Posterior cingulate gyrus (tissue), 11 donors: ENCODE data around the gene NBEAL2.

ENCODE experiments used
- DNase-seq, 10 donors: peaks; one replicate each; pipeline versions ENCODE4 v3.0.0 to v3.0.0-alpha.2; 2020 to 2021; ENCODE audit warnings: mixed read lengths in 3 of 10
- intact Hi-C: fragments of 100-400 bp; cut with DNase I; formaldehyde crosslinking; loops from one replicate; pipeline ENCODE4 v1.15.1; 2023

The NBEAL2 gene

DNA sequence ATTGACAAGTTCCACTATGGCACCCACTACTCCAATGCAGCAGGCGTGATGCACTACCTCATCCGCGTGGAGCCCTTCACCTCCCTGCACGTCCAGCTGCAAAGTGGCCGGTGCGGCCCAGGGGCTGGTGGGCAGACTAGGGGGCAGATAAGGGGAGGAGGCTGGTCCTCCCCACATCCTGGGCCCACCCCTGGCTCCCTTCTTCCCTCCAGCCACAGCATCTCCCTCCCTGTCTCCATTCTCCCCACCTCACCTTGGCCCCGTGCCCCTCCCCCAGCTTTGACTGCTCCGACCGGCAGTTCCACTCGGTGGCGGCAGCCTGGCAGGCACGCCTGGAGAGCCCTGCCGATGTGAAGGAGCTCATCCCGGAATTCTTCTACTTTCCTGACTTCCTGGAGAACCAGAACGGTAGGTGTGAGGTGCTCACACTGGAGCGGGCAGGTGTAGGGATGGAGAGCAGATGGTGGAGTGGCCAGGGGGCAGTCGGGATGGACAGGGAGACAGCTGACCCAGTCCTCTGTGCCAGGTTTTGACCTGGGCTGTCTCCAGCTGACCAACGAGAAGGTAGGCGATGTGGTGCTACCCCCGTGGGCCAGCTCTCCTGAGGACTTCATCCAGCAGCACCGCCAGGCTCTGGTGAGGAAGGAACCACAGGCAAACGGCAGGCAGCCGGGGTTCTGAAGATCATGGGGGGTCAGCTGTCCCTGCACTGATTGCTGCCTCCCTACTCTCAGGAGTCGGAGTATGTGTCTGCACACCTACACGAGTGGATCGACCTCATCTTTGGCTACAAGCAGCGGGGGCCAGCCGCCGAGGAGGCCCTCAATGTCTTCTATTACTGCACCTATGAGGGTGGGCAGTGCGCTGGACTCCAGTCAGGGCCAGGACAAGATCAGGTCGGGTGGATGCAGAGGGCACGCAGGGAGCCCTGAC lies 26.0 kb downstream of the NBEAL2 start:
- DNase-seq = peak in 2 of 10 donors; percentile 67 to 82
- intact Hi-C loops = no loop called here

- no peak for DNase-seq
- intact Hi-C loops = no loop called here
These were observed 26.7 kb downstream of the NBEAL2 start for GRCh38 chr3:47006145-47006651.

GRCh38 chr3:47007001-47007400 lies 27.5 kb downstream of the NBEAL2 start:
- peak in 1 of 10 donors; percentile 74 for DNase-seq
- intact Hi-C loops = no loop called here

DNA sequence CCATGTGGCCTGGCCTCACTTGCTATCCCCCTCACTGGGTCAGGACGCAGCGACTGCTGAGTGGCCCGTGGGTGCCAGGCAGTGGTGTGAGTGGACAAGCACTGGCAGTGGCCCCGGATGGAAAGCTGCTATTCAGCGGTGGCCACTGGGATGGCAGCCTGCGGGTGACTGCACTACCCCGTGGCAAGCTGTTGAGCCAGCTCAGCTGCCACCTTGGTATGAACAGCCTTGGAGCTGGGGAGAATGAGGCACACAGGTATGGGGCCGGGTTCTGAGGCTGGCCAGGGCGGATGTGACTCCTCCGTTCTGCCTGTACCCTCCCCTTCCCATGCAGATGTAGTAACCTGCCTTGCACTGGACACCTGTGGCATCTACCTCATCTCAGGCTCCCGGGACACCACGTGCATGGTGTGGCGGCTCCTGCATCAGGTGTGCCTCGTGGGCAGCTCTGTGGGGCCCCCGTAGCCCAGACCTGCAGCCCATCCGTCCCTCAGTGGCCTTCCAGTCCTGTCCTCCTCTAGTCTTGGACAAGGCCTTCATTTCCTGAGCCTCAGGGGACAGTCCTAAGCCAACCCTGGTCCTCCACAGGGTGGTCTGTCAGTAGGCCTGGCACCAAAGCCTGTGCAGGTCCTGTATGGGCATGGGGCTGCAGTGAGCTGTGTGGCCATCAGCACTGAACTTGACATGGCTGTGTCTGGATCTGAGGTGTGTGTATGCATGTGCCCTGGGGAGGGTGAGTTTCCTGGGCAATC lies 28.2 kb downstream of the NBEAL2 start:
- peak in 2 of 10 donors; percentile 80 for DNase-seq
- intact Hi-C loops = no loop called here

DNA sequence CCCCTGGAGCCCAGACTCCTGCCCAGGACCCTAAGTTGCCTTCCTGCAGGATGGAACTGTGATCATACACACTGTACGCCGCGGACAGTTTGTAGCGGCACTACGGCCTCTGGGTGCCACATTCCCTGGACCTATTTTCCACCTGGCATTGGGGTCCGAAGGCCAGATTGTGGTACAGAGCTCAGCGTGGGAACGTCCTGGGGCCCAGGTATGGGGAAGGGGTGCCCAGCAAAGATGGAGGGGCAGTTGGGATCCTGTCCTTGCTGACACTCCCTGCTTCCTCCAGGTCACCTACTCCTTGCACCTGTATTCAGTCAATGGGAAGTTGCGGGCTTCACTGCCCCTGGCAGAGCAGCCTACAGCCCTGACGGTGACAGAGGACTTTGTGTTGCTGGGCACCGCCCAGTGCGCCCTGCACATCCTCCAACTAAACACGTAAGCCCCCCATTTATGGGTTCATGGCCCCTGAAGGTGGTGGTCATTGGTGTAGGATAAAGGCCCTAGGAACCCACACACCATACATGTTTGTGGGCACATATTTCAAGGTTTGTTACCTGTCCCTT lies 28.8 kb downstream of the NBEAL2 start:
- intact Hi-C loops = no loop called here
- DNase-seq = peak in 1 of 10 donors; percentile 78

GRCh38 chr3:47008851-47009224 lies 29.4 kb downstream of the NBEAL2 start:
- intact Hi-C loops = loop anchor here (1.0 kb wide), 2 partner anchors 33 to 155 kb away; partner anchors contain the start of genes CCDC12 and SETD2
- no peak for DNase-seq

GRCh38 chr3:47009225-47010110 lies 30.0 kb downstream of the NBEAL2 start:
- intact Hi-C loops = loop anchor here (1.0 kb wide), 2 partner anchors 33 to 155 kb away; partner anchors contain the start of genes CCDC12 and SETD2
- DNase-seq = peak; percentile 79 to 99 (median 90)

DNA sequence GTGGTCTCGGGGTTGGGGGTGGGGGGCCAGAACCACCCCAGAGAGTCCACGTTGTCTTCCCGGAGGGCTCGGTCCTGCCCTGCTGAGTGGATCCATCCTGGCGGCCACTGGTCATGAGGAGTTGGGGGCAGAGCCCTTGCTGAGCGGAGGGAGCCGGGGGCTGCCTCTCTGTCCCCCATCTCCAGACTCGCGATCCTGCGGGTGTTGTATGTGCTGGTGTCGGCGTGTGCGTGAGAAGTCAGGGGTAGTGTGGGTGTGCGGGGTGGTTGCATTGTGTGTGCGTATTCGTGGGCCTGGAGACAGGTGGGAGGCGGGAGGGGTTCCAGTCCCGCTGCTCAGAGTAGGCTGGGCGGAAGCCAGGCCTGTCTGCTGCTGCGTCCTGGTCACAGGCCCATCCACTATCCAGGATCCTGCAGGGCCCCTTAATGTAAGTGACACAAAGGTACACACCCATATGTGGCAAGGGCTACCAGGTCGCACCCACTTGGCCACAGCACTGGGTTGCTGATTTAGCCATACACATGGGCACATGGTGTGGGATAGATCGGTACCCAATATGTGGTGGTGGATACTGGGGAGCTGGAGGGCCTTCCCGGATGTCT lies 30.7 kb downstream of the NBEAL2 start:
- intact Hi-C loops = no loop called here
- peak in 2 of 10 donors; percentile 84 to 88 for DNase-seq

DNA sequence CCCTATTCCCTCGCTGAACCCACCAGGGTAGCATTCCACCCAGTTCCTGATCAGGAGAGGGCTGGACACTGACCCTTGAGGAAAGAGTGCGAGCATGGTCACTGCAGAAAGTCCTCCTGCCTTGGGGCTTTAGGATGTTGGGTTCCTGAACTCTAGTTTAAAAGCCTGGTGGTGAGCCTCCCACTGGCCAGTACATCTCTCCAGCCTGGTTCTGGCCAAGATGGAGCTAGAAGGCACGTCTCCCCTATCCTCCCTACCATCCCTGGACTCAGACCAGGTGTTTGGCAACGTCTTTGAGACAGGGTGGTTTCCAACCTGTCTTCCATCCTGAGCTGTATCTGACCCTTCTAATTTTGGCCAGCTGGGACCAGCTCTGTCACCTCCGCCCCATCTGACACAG lies 31.4 kb downstream of the NBEAL2 start:
- intact Hi-C loops = no loop called here
- DNase-seq = no peak

GRCh38 chr3:47011371-47011770 lies 31.9 kb downstream of the NBEAL2 start:
- DNase-seq = peak in 1 of 10 donors; percentile 1
- intact Hi-C loops = no loop called here

- intact Hi-C loops = no loop called here
- DNase-seq = peak in 6 of 10 donors; percentile 47 to 91 (median 72)
These were observed 33.1 kb downstream of the NBEAL2 start for GRCh38 chr3:47012342-47013230.

DNA sequence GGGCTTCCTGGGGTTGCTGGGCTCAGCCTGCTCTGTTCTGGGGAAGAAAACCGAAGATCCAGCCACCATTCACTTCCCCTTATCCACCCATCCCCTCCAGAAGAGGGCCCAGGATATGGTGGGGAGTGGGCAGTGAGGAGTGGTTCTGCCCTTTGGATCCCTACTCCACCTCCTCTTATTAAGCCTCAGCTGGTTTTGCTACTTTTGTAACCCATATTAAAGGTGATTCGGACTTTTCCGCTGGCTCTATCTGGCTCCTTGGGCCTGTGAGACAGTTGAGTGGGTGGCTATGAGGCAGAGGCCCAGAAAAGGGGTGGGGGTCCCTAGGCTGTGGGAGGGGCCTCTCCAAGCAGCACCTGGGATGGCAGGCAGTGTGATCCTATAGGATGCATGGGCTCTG lies 33.8 kb downstream of the NBEAL2 start:
- peak in 1 of 10 donors; percentile 61 for DNase-seq
- intact Hi-C loops = no loop called here

DNA sequence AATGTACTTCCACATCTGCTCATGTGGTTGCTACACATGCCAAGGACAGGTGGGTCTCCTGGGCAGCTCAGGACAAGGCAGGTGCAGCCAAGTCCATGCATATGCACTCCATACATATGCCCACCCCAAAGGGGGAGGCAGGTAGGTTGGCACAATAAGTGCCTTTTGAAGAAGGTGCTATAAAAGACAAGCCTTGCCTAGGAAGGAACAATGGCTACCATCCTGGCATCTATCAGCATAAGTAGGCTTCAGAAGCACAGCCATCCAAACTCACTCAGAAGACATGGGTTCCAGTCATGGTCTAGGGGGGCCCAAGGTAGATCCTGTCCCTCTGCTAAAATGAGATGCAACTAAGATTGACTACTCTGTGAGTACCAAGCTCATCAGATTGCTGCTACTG lies 34.6 kb downstream of the NBEAL2 start:
- intact Hi-C loops = no loop called here
- peak in 1 of 10 donors; percentile 64 for DNase-seq

DNA sequence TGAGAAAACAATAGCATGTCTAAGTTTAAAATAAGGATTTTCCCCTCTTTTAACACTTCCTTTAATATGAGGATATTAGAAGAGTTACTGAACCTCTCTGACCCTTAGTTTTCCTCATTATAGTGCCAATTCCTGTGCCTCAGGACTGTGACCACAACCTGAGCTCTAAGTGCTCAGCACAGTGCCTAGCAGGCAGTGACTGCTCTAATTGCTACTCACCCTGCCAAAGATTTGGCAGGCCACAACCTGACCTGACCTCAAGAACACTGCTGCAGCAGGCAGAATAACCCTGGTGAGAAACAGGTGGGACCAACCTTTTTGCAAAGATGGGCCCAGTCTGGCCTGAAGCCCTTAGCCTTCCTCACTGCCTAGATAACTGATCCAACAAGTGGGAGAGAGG lies 35.7 kb downstream of the NBEAL2 start:
- intact Hi-C loops = loop anchor here (5.0 kb wide), 1 partner anchor 262 kb away; no protein-coding TSS in a partner anchor

GRCh38 chr3:47016086-47016933 lies 36.8 kb downstream of the NBEAL2 start:
- intact Hi-C loops = loop anchor here (5.0 kb wide), 1 partner anchor 261 kb away; no protein-coding TSS in a partner anchor
- no peak for DNase-seq

More for the DNA sequence above, 35.7 kb downstream of the NBEAL2 start:
- DNase-seq = no peak

DNA sequence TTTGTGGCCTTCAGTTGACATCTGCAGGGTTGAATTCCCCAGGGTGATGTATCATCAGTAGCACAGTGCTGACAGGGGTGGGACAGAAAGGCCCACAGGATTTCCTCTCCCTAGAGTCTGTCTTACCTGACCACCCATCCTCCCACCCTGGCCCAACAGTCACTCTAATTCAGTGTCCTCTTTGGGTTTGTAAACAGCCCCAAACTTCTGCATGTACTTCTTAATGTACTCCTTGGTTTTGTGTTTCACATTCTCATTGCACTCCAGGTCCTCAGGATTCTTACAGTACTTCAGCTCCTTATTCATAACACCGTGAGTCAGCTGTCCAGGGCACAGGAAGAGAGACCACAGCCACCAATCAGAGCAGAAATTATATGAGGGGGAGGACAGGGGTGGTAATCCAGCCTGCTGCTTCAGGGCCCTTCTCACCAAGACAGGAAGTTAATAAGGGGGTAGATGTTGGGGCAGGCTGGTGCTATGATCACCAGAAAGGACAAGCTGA lies 37.5 kb downstream of the NBEAL2 start:
- intact Hi-C loops = loop anchor here (5.0 kb wide), 1 partner anchor 260 kb away; no protein-coding TSS in a partner anchor

More for the DNA sequence above, 37.5 kb downstream of the NBEAL2 start:
- no peak for DNase-seq
